Ramos (cell line): Measurements from ENCODE around the gene RAB3A.

Experiments
- in situ Hi-C: fragments of 300-500 bp; cut with MboI; formaldehyde crosslinking; loops from one replicate; pipeline ENCODE4 v1.14.3; 2022; ENCODE audit warnings: low sequenced_read_pairs; ENCODE audit not compliant: unreplicated experiment

Gene RAB3A

GRCh38 chr19:18202778-18203407, 949 bp downstream of the RAB3A start:
- in situ Hi-C loops: loop anchor here (5.0 kb wide), 1 partner anchor 204 kb away; no protein-coding TSS in a partner anchor

GRCh38 chr19:18202397-18202777, 1.5 kb downstream of the RAB3A start:
- in situ Hi-C loops: loop anchor here (5.0 kb wide), 1 partner anchor 205 kb away; no protein-coding TSS in a partner anchor

DNA sequence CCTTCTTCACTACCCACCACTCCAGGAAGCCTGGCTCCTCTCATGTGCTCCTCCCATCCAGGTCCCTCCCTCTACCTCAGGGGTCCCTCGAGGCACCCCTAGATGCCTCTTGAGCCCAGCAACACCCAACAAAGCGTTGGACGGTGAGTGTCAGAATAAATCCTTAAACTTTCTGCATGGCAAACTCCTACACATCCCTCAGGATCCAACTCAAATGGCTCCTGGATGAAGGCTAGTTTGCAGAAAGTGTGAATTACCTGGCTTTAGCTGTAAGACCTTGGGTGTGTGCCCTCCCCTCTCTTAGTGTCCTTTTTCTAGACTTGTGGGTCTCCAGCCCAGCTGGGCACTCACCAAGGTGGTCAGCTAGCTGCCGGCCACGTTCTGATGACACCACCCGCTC, 5.5 kb downstream of the RAB3A start:
- in situ Hi-C loops: no loop called here

DNA sequence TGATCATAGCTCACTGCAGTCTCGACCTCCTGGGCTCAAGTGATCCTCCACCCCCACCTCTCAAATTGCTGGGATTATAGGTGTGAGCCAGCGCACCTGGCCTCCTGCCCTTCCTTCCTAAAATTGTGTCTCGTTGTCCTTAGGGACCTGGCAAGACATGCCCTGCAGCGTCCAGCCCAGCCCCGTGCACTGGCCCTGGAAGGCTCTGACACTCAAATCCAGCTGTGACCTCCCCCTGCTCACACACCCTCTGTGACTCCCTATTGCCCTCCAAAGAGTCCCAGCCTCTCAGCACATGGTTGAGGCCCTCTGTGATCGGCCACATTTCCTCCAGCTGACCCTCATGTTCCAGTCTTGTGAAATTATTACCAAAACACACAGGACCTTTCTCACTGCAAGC, 5.9 kb downstream of the RAB3A start:
- in situ Hi-C loops: no loop called here

GRCh38 chr19:18197306-18197705, 6.5 kb downstream of the RAB3A start:
- in situ Hi-C loops: no loop called here

- in situ Hi-C loops: no loop called here
Measured at GRCh38 chr19:18196511-18196845, 7.4 kb downstream of the RAB3A start.

- in situ Hi-C loops: no loop called here
Measured at GRCh38 chr19:18194554-18195238, 9.1 kb downstream of the RAB3A start.

- in situ Hi-C loops: no loop called here
Measured at GRCh38 chr19:18194181-18194530, 9.7 kb downstream of the RAB3A start.

GRCh38 chr19:18193388-18194180, 10.3 kb downstream of the RAB3A start:
- in situ Hi-C loops: no loop called here

GRCh38 chr19:18192673-18193387, 11.0 kb downstream of the RAB3A start, which contains the start of gene MPV17L2:
Gene MPV17L2 (plus strand): TSS chr19:18193218. CDS start chr19:18193282, 64 bp downstream.
- in situ Hi-C loops: no loop called here

- in situ Hi-C loops: no loop called here
Measured at GRCh38 chr19:18191640-18192062, 12.2 kb downstream of the RAB3A start.

DNA sequence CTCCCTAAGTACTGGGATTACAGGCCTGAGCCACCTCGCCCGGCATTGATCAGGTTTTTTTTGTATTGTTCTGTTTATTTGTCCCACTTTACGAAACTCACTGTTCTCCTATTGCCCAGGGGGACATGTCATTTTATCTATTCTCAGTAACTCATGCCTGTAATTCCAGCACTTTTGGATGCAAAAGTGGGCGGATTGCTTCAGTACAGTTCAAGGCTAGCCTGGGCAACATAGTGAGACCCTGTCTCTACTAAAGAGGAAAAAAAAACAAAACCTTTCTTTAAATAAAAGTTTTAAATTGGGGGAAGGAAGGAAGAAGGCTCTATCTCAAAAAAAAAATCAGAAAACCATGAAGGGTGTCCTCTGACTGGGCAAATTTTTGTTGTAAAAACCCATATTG, 13.6 kb downstream of the RAB3A start:
- in situ Hi-C loops: no loop called here

DNA sequence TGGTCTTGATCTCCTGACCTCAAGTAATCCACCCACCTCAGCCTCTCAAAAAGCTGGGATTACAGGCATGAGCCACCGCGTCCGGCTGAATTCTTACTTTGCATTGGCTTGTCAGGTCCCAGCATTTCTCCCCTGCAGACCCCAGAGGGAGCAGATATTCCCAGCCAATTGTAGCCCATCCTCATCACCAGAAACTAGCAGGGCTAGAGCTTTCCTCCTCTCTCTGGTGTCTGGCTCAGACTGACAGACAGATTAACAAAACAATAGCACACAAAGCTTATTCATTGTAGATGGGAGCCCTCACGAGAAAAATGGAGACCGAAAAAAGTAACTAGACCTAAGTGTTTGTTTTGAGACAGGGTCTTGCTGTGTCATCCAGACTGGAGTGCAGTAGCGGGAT, 18.3 kb downstream of the RAB3A start:
- in situ Hi-C loops: no loop called here

- in situ Hi-C loops: no loop called here
Measured at GRCh38 chr19:18183529-18183928, 20.3 kb downstream of the RAB3A start.

- in situ Hi-C loops: no loop called here
Measured at GRCh38 chr19:18179957-18180356, 23.9 kb downstream of the RAB3A start.

- in situ Hi-C loops: no loop called here
Measured at GRCh38 chr19:18176367-18177310, 27.2 kb downstream of the RAB3A start.

DNA sequence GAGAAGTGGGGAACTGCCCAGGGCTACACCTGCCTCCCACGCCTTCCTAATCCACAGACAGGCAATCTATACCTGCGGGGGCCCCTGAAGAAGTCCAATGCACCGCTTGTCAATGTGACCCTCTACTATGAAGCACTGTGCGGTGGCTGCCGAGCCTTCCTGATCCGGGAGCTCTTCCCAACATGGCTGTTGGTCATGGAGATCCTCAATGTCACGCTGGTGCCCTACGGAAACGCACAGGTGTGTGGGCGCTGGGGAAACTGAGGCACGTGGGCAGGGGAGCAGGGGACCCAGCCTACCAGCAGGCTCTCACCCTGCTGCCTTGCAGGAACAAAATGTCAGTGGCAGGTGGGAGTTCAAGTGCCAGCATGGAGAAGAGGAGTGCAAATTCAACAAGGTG, 28.9 kb downstream of the RAB3A start:
- in situ Hi-C loops: no loop called here

- in situ Hi-C loops: no loop called here
Measured at GRCh38 chr19:18173572-18174288, 30.1 kb downstream of the RAB3A start, which contains the start of gene IFI30. Gene IFI30 (plus strand): TSS chr19:18173813. CDS start chr19:18173842, 29 bp downstream.

- in situ Hi-C loops: no loop called here
Measured at GRCh38 chr19:18173054-18173571, 30.7 kb downstream of the RAB3A start.
